Mucosa of descending colon (tissue), 3 donors: Measurements from ENCODE around the gene MOB3A. TPM values are rescaled to one million over a fixed set of nuclear protein-coding genes. Genes with fewer than 3 reads are reported as not detected.

ENCODE experiments used
- ATAC-seq: fragments of 200-7000 bp; cut with Tn5 transposase; one replicate; pipeline ENCODE4 v1.9.1; 2020; ENCODE audit warnings: mild to moderate bottlenecking, moderate library complexity
- DNase-seq, 3 donors: peaks; one replicate each; pipeline ENCODE4 v3.0.0-alpha.2; 2020
- H3K36me3 ChIP-seq: fragments of 200-600 bp; one replicate; pipeline ENCODE4 v1.8.0; 2021; ENCODE audit warnings: low read depth, mild to moderate bottlenecking
- H3K4me1 ChIP-seq: fragments of 200-600 bp; one replicate; pipeline ENCODE4 v1.8.0; 2021; ENCODE audit warnings: low read depth, mild to moderate bottlenecking
- H3K4me3 ChIP-seq: fragments of 200-600 bp; one replicate; pipeline ENCODE4 v1.8.0; 2021; ENCODE audit warnings: mild to moderate bottlenecking
- H3K9me3 ChIP-seq: fragments of 200-600 bp; one replicate; pipeline ENCODE4 v1.8.0; 2021; ENCODE audit warnings: mild to moderate bottlenecking
- intact Hi-C, 2 donors: fragments of 100-400 bp; cut with DNase I in 1 of 2; cut with micrococcal nuclease in 1 of 2; formaldehyde crosslinking; loops; one replicate each; pipeline versions ENCODE4 v1.11.0 to v1.11.1; 2022; cut with DNase I, micrococcal nuclease
- total RNA-seq, 3 donors: library from RNA; stranded (reverse); fragmentation: NEBNext Ultra II Directional in 2 of 3; extraction: Animal tissue kit (Norgen Biotek cat#: 25700) in 2 of 3; gene quantifications; one replicate each; pipeline versions ENCODE4 v1.2.1 to v1.2.4, GENCODE V29; 2021 to 2023
- TF ChIP-seq, protein P1 (sequence below): fragments of 200-600 bp; IDR thresholded peaks from one replicate; pipeline ENCODE4 v1.8.0; 2022; ENCODE audit warnings: antibody characterized with exemption, mild to moderate bottlenecking
- donor health status: DM: no; HTN: no; CAD: no; lungs with moderate emphysema.
- donor health status: DM: no; HTN: no; CAD: no.
- donor health status: DM: no; HTN: yes; CAD: no.

MOB3A gene
- total RNA-seq, 3 donors from 2014 or later = 39.8 to 76.8 (median 43.7) TPM

GRCh38 chr19:2070436-2070827 lies 25.7 kb downstream of the MOB3A start:
- Histone ChIP-seq H3K9me3 (no peaks in the 10 kb centered on the region), H3K36me3 (peaks cover 7% of the 10 kb centered on the region), H3K4me3 (no peak overlapping the region), H3K4me1 (peaks cover 34% of the 10 kb centered on the region)
- ATAC-seq = peak; percentile 61
- peak; percentile 55 to 76 (median 68) for DNase-seq
- intact Hi-C loops = loop anchor here in 1 of 2 donors (10.0 kb wide), 1 partner anchor 146 kb away; no protein-coding TSS in a partner anchor
- TF ChIP-seq, protein P1, sequence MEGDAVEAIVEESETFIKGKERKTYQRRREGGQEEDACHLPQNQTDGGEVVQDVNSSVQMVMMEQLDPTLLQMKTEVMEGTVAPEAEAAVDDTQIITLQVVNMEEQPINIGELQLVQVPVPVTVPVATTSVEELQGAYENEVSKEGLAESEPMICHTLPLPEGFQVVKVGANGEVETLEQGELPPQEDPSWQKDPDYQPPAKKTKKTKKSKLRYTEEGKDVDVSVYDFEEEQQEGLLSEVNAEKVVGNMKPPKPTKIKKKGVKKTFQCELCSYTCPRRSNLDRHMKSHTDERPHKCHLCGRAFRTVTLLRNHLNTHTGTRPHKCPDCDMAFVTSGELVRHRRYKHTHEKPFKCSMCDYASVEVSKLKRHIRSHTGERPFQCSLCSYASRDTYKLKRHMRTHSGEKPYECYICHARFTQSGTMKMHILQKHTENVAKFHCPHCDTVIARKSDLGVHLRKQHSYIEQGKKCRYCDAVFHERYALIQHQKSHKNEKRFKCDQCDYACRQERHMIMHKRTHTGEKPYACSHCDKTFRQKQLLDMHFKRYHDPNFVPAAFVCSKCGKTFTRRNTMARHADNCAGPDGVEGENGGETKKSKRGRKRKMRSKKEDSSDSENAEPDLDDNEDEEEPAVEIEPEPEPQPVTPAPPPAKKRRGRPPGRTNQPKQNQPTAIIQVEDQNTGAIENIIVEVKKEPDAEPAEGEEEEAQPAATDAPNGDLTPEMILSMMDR = no peak

- Histone ChIP-seq H3K4me3 (no peak overlapping the region), H3K9me3 (no peaks in the 10 kb centered on the region), H3K4me1 (peaks cover 44% of the 10 kb centered on the region), H3K36me3 (no peaks in the 10 kb centered on the region)
- TF ChIP-seq, protein P1 = no peak
- ATAC-seq (no peak), DNase-seq (peak in 2 of 3 donors; percentile 47 to 62)
- intact Hi-C loops = loop anchor here (5.0 kb wide), 2 partner anchors 43 to 48 kb away; partner anchors contain the start of gene BTBD2 (in 1 of the 2)
Measured at GRCh38 chr19:2064788-2065524, 31.2 kb downstream of the MOB3A start.

DNA sequence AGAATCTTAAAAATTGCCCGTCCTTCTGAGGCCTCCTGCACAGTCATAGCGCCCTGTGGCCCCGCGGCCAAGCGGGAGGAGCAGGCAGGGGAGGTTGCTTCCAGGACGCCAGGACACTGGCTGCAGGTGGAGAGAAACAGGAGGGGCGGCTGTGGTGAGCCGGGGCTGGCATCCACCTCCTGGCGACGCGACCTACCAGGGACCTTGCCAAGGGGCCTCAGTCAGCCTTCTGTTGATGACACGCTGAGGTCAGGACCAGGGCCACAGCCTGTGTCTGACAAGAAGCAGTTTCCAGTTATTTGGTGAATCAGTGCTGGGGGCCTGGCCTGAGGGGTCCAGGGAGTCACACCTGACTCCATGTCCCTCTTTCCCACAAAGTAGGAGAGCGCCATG lies 31.7 kb downstream of the MOB3A start:
- DNase-seq (peak in 2 of 3 donors; percentile 16 to 59), ATAC-seq (no peak)
- Histone ChIP-seq H3K36me3 (no peaks in the 10 kb centered on the region), H3K9me3 (no peaks in the 10 kb centered on the region), H3K4me3 (no peak overlapping the region), H3K4me1 (peaks cover 43% of the 10 kb centered on the region)
- TF ChIP-seq, protein P1 = no peak
- intact Hi-C loops = no loop called here

GRCh38 chr19:2063824-2064223 lies 32.3 kb downstream of the MOB3A start:
- intact Hi-C loops = no loop called here
- ATAC-seq = no peak
- DNase-seq = peak in 1 of 3 donors; percentile 21
- TF ChIP-seq, protein P1 = no peak
- no peak overlapping the region for H3K4me3 ChIP-seq
- H3K36me3 ChIP-seq = no peaks in the 10 kb centered on the region
- H3K9me3 ChIP-seq = no peaks in the 10 kb centered on the region
- peaks cover 44% of the 10 kb centered on the region for H3K4me1 ChIP-seq

DNA sequence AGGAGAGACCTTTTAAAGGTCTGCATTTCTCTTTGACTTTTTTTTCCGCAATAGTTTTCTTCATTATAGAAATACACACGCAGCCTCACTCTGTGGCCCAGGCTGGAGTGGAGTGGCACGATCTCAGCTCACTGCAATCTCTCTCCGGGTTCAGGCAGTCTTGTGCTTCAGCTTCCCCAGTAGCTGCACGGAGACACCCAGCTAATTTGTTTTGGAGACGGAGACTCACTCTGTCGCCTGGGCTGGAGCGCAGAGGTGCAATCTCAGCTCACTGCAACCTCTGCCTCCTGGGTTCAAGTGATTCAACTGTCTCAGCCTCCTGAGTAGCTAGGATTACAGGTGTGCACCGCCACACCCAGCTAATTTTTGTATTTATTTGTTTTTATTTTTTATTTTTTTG lies 33.4 kb downstream of the MOB3A start:
- TF ChIP-seq, protein P1 = no peak
- H3K9me3 ChIP-seq = no peaks in the 10 kb centered on the region
- no peak for ATAC-seq
- H3K36me3 ChIP-seq = no peaks in the 10 kb centered on the region
- H3K4me3 ChIP-seq = no peak overlapping the region
- intact Hi-C loops = no loop called here
- peak in 1 of 3 donors; percentile 9 for DNase-seq
- H3K4me1 ChIP-seq = peaks cover 45% of the 10 kb centered on the region
